T47D (cell line): ENCODE data around the gene HOXD9.

Source experiments
- DNase-seq, 2 experiments: peaks; one replicate each; pipeline versions ENCODE4 v3.0.0 to v3.0.0-alpha.2; 2011 to 2012; ENCODE audit warnings: low read depth in 1 of 2, low spot score in 1 of 2
- JUND ChIP-seq: IDR thresholded peaks from 2 replicates; pipeline ENCODE4 v1.6.1; 2012; ENCODE audit warnings: low read depth
- in situ Hi-C: cut with HindIII; loops from 2 replicates; pipeline ENCODE4 v1.10.0; 2016; ENCODE audit warnings: low sequenced_read_pairs, low pct_unique_long_range_greater_than_20kb

The HOXD9 gene

GRCh38 chr2:176167398-176167797 is 44.9 kb downstream of the HOXD9 start:
- in situ Hi-C loops = no loop called here
- DNase-seq = no peak
- TF ChIP-seq JUND = no peak

DNA sequence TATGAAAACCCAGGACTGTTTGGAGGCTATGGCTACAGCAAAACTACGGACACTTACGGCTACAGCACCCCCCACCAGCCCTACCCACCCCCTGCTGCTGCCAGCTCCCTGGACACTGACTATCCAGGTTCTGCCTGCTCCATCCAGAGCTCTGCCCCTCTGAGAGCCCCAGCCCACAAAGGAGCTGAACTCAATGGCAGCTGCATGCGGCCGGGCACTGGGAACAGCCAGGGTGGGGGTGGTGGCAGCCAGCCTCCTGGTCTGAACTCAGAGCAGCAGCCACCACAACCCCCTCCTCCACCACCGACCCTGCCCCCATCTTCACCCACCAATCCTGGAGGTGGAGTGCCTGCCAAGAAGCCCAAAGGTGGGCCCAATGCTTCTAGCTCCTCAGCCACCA is 46.7 kb downstream of the HOXD9 start:
- no peak for TF ChIP-seq JUND
- in situ Hi-C loops = no loop called here
- no peak for DNase-seq

DNA sequence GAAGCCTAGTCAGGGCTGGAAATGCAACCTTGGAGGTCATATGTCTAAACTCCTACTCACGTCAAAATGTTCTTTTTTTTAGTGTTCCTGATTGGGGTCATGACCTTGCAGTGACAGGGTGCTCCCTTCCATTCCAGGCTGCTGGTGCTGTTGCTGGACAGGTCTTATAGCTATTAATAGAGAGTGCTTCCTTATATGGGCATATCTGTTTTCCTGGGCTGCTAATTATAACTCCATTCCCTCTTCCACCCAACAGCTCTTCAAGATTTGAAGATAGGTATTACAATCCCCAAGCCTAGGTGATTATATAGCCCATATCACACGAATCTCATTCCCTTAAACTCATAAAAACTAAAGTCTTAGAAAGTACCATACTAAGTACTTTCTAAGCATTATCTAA is 47.2 kb downstream of the HOXD9 start:
- TF ChIP-seq JUND = no peak
- no peak for DNase-seq
- in situ Hi-C loops = no loop called here

- TF ChIP-seq JUND = no peak
- no peak for DNase-seq
- in situ Hi-C loops = no loop called here
Measured at GRCh38 chr2:176170602-176171305, 48.2 kb downstream of the HOXD9 start.

GRCh38 chr2:176171351-176172006 is 49.0 kb downstream of the HOXD9 start:
- in situ Hi-C loops = no loop called here
- no peak for TF ChIP-seq JUND
- DNase-seq = no peak

DNA sequence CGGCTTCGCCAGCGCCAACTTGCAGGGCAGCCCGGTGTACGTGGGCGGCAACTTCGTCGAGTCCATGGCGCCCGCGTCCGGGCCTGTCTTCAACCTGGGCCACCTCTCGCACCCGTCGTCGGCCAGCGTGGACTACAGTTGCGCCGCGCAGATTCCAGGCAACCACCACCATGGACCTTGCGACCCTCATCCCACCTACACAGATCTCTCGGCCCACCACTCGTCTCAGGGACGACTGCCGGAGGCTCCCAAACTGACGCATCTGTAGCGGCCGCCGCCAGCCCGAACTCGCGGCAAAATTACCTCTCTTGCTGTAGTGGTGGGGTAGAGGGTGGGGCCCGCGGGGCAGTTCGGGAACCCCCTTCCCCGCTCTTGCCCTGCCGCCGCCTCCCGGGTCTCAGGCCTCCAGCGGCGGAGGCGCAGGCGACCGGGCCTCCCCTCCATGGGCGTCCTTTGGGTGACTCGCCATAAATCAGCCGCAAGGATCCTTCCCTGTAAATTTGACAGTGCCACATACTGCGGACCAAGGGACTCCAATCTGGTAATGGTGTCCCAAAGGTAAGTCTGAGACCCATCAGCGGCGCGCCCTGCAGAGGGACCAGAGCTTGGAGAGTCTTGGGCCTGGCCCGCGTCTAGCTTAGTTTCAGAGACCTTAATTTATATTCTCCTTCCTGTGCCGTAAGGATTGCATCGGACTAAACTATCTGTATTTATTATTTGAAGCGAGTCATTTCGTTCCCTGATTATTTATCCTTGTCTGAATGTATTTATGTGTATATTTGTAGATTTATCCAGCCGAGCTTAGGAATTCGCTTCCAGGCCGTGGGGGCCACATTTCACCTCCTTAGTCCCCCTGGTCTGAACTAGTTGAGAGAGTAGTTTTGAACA is 49.7 kb downstream of the HOXD9 start:
- in situ Hi-C loops = no loop called here
- TF ChIP-seq JUND = no peak
- no peak for DNase-seq

GRCh38 chr2:176172895-176173566 is 50.5 kb downstream of the HOXD9 start:
- DNase-seq = no peak
- TF ChIP-seq JUND = no peak
- in situ Hi-C loops = no loop called here

DNA sequence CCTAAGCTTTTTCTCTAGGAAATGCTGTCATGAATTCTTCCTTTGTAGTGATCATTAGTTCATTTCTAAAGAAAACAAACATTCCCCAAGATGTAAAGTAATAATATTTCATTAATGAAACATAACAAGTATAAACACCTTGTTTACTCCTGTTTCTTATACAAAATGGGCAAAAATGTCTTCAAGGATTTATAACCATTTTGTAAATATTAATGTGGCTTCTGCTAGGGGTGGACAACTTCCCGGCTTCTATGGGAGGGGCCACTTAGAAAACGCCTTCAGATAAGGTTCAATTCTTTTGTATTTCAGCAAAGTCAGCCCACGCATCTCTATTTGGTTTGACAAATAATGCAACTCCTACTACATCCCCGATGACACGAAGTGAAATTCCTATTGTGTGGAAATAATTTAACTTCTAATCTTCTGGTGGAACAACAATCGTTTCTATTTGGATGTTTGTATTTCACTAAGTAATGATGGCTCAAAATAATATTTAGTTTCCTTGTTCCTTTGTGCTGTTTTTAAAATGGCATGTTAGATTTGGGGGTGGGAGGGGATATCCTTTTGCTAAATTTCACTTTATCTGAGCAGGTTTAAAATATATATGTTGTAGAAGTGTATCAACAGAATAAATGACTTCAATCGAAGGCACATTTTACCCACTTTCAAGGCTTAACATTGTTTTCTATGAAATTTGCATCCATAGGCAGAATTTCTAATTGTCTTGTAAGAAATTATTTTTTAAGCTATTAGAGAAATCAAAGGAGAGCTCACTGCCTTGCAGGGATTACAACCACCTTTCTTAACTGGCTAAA is 51.3 kb downstream of the HOXD9 start:
- TF ChIP-seq JUND = no peak
- in situ Hi-C loops = no loop called here
- no peak for DNase-seq

DNA sequence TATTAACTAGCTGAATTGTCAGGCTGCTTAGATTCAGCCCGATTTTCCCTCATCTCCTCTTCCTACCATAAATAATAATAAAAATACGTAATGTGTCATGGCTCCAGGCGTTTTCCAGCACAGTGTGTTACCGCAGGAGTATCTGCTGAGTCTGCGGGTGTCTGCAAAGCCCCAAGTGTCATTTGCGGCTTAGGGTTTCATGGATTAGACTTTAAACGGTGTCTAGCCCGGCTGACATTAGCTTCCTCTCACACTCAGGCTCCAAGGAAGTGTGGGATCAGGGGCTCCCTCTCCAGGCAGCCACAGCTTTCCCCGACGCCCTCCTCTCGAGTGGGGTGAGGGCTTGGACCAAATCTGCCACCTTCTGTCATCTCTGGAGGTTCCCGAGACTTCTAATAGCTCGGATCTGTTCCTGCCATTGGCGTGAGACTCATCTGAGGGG is 51.9 kb downstream of the HOXD9 start:
- TF ChIP-seq JUND = no peak
- in situ Hi-C loops = no loop called here
- no peak for DNase-seq
